Prostate gland (tissue), 2 donors: ENCODE data around the gene FXYD7. TPM values are rescaled to one million over a fixed set of nuclear protein-coding genes. Genes with fewer than 3 reads are reported as not detected.

Experiments used
- DNase-seq: peaks from one replicate; pipeline ENCODE4 v3.0.0-alpha.2; 2019; ENCODE audit warnings: low spot score
- H3K27ac ChIP-seq, 2 donors: fragments of 200-600 bp; sonication (generic); 2 replicates each; pipeline ENCODE4 v1.5.1; 2017 to 2019
- H3K27me3 ChIP-seq: fragments of 200-600 bp; sonication (generic); replicated peaks from 2 replicates; pipeline ENCODE4 v1.5.1; 2019; ENCODE audit not compliant: insufficient read depth
- H3K36me3 ChIP-seq, 2 donors: fragments of 200-600 bp; sonication (generic); 1 replicate in 1 of 2; 2 replicates in 1 of 2; pipeline versions ENCODE4 v1.5.1 to v1.8.1; 2017 to 2019
- H3K4me1 ChIP-seq: fragments of 200-600 bp; sonication (generic); replicated peaks from 2 replicates; pipeline ENCODE4 v1.5.1; 2019
- H3K4me3 ChIP-seq, 2 donors: fragments of 200-600 bp; sonication (generic); 2 replicates each; pipeline ENCODE4 v1.5.1; 2017 to 2019
- H3K9me3 ChIP-seq: fragments of 200-600 bp; sonication (generic); 2 replicates; pipeline ENCODE4 v1.5.1; 2017
- POLR2A ChIP-seq: fragments of 450-650 bp; IDR thresholded peaks from one replicate; pipeline ENCODE4 v1.6.1; 2016; ENCODE audit warnings: antibody characterized with exemption, mild to moderate bottlenecking
- POLR2AphosphoS5 ChIP-seq: sonication (generic); formaldehyde crosslinking; IDR thresholded peaks from one replicate; pipeline ENCODE4 v1.6.1; 2017; ENCODE audit warnings: antibody characterized with exemption
- WGBS: methylation state at CpG from one replicate; pipeline ENCODE4 v1.1.5; 2018; 5-methylcytosine and 5-hydroxymethylcytosine counted together
- intact Hi-C: fragments of 100-400 bp; cut with DNase I; formaldehyde crosslinking; loops from one replicate; pipeline ENCODE4 v1.14.2; 2022
- total RNA-seq, 2 donors: library from RNA; depleted of rRNA; stranded (reverse); fragments of >200 nt; gene quantifications; one replicate each; pipeline ENCODE4 v1.1.0, GENCODE V29; 2016
- TF ChIP-seq, protein P1 (sequence below), 4 experiments: fragments of 200-600 bp in 2 of 4; fragments of 450-650 bp in 2 of 4; sonication (generic) in 2 of 4; IDR thresholded peaks; 1 replicate in 3 of 4; 2 replicates in 1 of 4; pipeline ENCODE4 v1.5.1; 2016 to 2019; ENCODE audit warnings: antibody characterized with exemption in 4 of 4, mild to moderate bottlenecking in 2 of 4, moderate library complexity in 2 of 4

The FXYD7 gene
- total RNA-seq, 2 donors from 2014 or later: not detected

GRCh38 chr19:35095667-35096368, 47.2 kb upstream of the FXYD7 start:
- H3K9me3 ChIP-seq: no peaks in the 10 kb centered on the region
- TF ChIP-seq, protein P1, sequence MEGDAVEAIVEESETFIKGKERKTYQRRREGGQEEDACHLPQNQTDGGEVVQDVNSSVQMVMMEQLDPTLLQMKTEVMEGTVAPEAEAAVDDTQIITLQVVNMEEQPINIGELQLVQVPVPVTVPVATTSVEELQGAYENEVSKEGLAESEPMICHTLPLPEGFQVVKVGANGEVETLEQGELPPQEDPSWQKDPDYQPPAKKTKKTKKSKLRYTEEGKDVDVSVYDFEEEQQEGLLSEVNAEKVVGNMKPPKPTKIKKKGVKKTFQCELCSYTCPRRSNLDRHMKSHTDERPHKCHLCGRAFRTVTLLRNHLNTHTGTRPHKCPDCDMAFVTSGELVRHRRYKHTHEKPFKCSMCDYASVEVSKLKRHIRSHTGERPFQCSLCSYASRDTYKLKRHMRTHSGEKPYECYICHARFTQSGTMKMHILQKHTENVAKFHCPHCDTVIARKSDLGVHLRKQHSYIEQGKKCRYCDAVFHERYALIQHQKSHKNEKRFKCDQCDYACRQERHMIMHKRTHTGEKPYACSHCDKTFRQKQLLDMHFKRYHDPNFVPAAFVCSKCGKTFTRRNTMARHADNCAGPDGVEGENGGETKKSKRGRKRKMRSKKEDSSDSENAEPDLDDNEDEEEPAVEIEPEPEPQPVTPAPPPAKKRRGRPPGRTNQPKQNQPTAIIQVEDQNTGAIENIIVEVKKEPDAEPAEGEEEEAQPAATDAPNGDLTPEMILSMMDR (IDR thresholded peaks at IDR 0.05): peak in 1 of 4 experiments; percentile 23
- peak; percentile 80 for TF ChIP-seq POLR2AphosphoS5
- TF ChIP-seq POLR2A: no peak
- peak overlapping the region; percentile 54 to 60 for H3K27ac ChIP-seq
- intact Hi-C loops: no loop called here
- DNase-seq: peak; percentile 67
- no peaks in the 10 kb centered on the region for H3K27me3 ChIP-seq
- no peaks in the 10 kb centered on the region for H3K4me1 ChIP-seq
- H3K4me3 ChIP-seq: no peak overlapping the region
- no peaks in the 10 kb centered on the region for H3K36me3 ChIP-seq
- 52% methylated on average over 8 of the region's 8 CpGs for WGBS

DNA sequence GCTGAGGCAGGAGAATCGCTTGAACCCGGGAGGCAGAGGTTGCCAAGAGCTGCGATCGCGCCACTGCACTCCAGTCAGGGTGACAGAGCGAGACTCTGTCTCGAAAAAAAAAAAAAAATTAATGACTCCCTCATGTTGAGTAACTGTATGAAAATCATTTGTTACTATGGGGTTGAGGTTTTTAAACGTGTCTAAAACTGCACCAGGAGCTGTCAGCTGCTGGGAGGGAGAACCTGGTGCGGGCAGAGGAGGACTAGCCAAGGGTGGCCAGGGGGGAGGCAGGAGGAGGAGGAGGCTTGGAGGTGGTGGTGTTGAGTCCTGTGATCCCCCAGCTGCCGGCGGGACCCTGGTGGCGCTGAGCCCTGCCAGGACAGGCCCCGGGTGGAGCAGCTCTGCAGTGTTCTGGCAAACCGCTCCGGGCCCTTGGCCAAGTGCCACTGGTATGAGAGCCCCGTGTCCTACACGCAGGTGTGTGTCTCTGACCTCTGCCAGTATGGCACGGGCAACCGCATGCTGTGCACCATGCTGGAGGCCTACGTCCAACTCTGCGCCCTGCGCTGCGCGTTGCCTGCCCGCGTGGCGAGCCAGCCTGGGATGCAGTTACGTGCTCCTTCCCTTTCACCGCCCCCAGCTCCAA, 44.5 kb upstream of the FXYD7 start:
- Histone ChIP-seq H3K27ac (peak overlapping the region in 1 of 2 donors; percentile 13), H3K9me3 (no peaks in the 10 kb centered on the region), H3K4me3 (no peak overlapping the region), H3K36me3 (no peaks in the 10 kb centered on the region), H3K4me1 (no peaks in the 10 kb centered on the region), H3K27me3 (no peaks in the 10 kb centered on the region)
- intact Hi-C loops: no loop called here
- peak; percentile 32 for TF ChIP-seq POLR2AphosphoS5
- no peak for TF ChIP-seq POLR2A
- WGBS: 41% methylated on average over 29 of the region's 29 CpGs
- peak; percentile 51 for DNase-seq

DNA sequence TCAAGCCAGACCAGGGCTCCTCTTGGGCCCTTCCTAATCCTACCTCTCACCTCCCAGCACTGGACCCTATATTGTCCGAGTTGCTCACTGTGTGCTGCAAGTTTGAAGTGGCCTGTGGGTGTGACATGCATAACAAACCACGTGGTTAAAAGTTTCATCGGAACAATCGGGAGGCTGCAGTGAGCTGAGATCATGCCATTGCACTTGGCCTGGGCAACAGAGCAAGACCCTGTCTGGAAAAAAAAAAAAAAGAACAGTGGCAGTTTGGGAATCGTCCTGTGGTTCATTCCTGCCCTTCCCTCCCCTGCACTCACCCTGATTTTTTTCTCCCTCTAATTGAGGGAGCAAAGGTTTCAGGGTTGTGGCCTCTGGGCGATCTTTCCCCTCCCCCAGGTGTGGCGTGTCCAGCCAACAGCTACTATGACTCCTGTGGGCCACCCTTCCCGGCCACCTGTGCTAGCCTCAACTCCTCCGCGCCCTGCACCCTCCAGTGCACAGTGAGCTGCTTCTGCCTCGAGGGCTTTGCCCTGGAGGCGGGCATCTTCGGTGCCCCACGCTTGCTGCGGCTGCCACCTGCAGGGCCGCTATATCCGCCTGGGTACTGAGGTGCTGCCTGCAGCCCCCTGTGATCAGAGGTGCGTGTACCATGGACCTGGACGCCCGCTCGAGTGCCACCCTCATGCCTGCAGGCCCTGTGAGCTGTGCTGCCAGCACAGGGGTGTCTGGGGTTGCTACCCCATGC, 43.7 kb upstream of the FXYD7 start:
- intact Hi-C loops: no loop called here

GRCh38 chr19:35099897-35100275, 43.2 kb upstream of the FXYD7 start:
- Histone ChIP-seq H3K9me3 (no peaks in the 10 kb centered on the region), H3K4me3 (no peak overlapping the region), H3K36me3 (no peaks in the 10 kb centered on the region), H3K27ac (no peak overlapping the region), H3K4me1 (no peaks in the 10 kb centered on the region), H3K27me3 (no peaks in the 10 kb centered on the region)
- intact Hi-C loops: no loop called here
- no peak for DNase-seq
- TF ChIP-seq POLR2AphosphoS5 (no peak), POLR2A (no peak)
- TF ChIP-seq, protein P1 (IDR thresholded peaks at IDR 0.05): no peak
- WGBS: 93% methylated on average over 13 of the region's 13 CpGs

More for the DNA sequence above, 43.7 kb upstream of the FXYD7 start:
- 85% methylated on average over 21 of the region's 21 CpGs for WGBS
- DNase-seq: no peak
- Histone ChIP-seq H3K36me3 (no peaks in the 10 kb centered on the region), H3K9me3 (no peaks in the 10 kb centered on the region), H3K27ac (no peak overlapping the region), H3K27me3 (no peaks in the 10 kb centered on the region), H3K4me3 (no peak overlapping the region), H3K4me1 (no peaks in the 10 kb centered on the region)
- TF ChIP-seq, protein P1 (IDR thresholded peaks at IDR 0.05): no peak
- TF ChIP-seq POLR2A: no peak
- no peak for TF ChIP-seq POLR2AphosphoS5
